Activated naive CD8-positive, alpha-beta T cell (primary cell): Measurements from ENCODE around the gene DRD3.

Experiments
- H3K27ac Mint-ChIP-seq: one replicate; pipeline ENCODE4 v1.8.0; 2021; ENCODE audit warnings: mixed read lengths
- H3K27me3 Mint-ChIP-seq: one replicate; pipeline ENCODE4 v1.8.0; 2021; ENCODE audit warnings: mixed read lengths
- H3K36me3 Mint-ChIP-seq: one replicate; pipeline ENCODE4 v1.8.0; 2021; ENCODE audit warnings: mixed read lengths
- H3K4me1 Mint-ChIP-seq: one replicate; pipeline ENCODE4 v1.8.0; 2021; ENCODE audit warnings: low read depth, mixed read lengths
- H3K4me3 Mint-ChIP-seq: one replicate; pipeline ENCODE4 v1.8.0; 2021; ENCODE audit warnings: mild to moderate bottlenecking, mixed read lengths
- H3K9me3 Mint-ChIP-seq: one replicate; pipeline ENCODE4 v1.8.0; 2021; ENCODE audit warnings: low read depth, mixed read lengths

DRD3 gene

DNA sequence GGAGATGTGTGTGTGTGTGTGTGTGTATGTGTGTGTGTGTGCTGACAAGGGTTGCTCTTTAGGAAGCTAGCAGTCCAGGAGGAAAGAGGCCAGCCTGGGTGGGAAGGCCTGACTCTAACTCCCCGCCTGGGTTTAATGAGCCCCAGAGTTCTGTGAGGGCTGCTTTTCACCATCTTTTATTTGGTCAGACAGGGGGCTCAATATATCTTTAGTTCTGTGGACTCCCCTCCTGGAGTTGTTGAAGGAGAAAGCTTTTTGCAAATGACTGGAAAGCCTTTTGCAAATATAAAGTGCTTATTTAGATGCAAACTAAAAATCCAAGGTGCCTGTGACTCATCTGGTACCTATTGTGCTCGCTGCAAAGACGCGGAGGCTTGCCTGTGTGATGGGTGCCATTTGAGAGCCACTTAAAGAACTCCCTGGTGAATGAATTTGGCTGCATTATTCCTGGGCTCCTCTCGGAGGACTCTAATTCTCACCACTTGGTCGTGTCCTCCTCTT, 24.5 kb downstream of the DRD3 start:
- H3K27ac Mint-ChIP-seq = peak overlapping the region; percentile 12
- no peak overlapping the region for H3K4me3 Mint-ChIP-seq
- no peaks in the 10 kb centered on the region for H3K36me3 Mint-ChIP-seq
- no peaks in the 10 kb centered on the region for H3K9me3 Mint-ChIP-seq
- no peaks in the 10 kb centered on the region for H3K27me3 Mint-ChIP-seq
- H3K4me1 Mint-ChIP-seq = peaks cover 9% of the 10 kb centered on the region

DNA sequence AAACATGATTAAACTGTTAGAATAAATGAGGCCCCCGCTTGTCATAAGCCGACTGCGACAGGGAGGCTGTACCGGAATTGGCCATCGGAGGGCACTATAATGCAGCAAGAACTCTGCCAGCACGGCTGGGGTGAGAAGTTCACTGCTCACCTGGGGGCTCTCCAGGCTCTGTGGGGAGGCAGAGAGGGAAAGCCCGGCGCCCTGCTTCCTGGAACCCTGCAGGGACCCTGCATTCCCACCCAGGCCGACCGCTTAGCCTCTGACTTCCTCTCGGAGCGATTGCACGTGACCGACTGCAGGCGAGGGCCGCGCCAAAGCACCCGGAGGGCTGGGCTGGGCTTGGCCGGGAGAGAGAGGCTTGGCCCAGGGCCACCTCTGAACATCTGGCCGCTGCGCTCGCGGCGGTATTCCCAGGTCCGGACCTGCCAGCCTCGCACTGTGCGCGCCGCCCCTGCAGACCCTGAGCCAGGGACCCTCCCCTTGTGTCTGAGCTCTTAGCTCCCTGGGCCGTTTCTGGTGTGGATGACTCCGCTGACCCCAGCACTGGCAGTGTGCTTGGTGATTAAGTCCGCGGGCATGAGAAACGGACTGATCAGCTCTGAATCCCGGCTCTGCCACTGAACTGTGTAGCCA, 26.2 kb downstream of the DRD3 start:
- Mint-ChIP-seq H3K36me3 (no peaks in the 10 kb centered on the region), H3K4me1 (peaks cover 9% of the 10 kb centered on the region), H3K4me3 (peak overlapping the region; percentile 51), H3K9me3 (no peaks in the 10 kb centered on the region), H3K27me3 (no peaks in the 10 kb centered on the region), H3K27ac (peak overlapping the region; percentile 37)

DNA sequence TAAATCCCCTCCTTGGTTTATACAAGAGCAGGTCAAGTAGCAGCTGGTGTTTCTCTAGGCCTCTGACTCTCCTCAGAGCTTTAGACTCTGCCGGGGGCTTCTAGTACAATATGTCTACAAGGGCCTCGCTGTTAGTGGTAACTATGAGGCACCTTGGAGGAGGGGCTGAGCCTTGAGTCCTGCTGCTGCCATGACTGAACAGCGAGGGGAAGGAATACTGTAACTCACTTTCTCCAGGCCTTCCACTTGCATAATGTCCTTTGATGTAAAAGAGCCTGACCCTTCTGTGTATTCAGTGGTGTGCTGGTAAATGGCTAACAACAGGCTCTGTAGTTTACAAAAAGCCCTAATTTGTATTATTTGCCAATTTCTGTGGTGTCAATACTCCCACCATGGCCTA, 27.8 kb downstream of the DRD3 start:
- no peaks in the 10 kb centered on the region for H3K27me3 Mint-ChIP-seq
- no peak overlapping the region for H3K4me3 Mint-ChIP-seq
- H3K9me3 Mint-ChIP-seq = no peaks in the 10 kb centered on the region
- H3K36me3 Mint-ChIP-seq = no peaks in the 10 kb centered on the region
- H3K27ac Mint-ChIP-seq = no peak overlapping the region
- peaks cover 9% of the 10 kb centered on the region for H3K4me1 Mint-ChIP-seq

- H3K36me3 Mint-ChIP-seq = no peaks in the 10 kb centered on the region
- H3K4me1 Mint-ChIP-seq = peaks cover 2% of the 10 kb centered on the region
- no peaks in the 10 kb centered on the region for H3K9me3 Mint-ChIP-seq
- H3K27ac Mint-ChIP-seq = no peak overlapping the region
- no peaks in the 10 kb centered on the region for H3K27me3 Mint-ChIP-seq
- no peak overlapping the region for H3K4me3 Mint-ChIP-seq
Observed at GRCh38 chr3:114147251-114147650, 31.6 kb downstream of the DRD3 start.

DNA sequence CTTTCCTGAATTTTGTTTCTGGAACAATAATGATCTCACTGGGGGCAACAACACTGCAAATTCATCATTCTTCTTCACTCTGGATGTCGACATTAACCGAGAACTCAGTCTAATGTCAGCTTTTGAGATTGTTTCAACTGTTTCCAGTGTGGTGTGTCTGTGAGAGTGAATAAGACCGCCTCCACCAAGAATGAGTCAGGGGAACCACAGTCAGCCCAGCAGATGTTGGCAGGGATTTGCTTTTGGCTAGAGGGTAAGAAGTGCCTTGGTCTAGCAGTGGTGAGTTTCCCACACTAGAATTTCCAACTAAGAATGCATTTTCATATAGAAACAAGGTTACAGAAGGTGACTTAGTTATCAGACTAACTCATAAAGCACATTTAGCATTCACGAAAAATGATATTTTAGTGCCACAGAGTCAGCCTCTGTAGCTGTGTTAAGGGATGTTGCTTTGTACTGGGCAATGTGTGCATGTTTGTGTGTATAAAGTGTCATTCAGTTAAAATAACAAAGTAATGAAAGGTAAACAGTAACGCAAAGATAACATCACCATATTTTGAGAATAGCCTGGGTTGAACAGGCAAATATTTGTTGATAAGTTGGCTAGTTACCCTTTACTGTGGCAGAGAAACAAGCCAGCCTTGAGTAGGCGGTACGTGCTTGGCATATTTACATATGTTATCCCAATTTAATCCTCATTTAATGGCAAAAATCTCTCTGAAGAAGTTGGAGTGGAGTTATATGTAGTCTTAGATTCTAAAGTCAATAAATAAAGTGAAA, 33.8 kb downstream of the DRD3 start:
- H3K9me3 Mint-ChIP-seq = no peaks in the 10 kb centered on the region
- no peaks in the 10 kb centered on the region for H3K36me3 Mint-ChIP-seq
- no peak overlapping the region for H3K4me3 Mint-ChIP-seq
- H3K27ac Mint-ChIP-seq = no peak overlapping the region
- H3K27me3 Mint-ChIP-seq = no peaks in the 10 kb centered on the region
- no peaks in the 10 kb centered on the region for H3K4me1 Mint-ChIP-seq

DNA sequence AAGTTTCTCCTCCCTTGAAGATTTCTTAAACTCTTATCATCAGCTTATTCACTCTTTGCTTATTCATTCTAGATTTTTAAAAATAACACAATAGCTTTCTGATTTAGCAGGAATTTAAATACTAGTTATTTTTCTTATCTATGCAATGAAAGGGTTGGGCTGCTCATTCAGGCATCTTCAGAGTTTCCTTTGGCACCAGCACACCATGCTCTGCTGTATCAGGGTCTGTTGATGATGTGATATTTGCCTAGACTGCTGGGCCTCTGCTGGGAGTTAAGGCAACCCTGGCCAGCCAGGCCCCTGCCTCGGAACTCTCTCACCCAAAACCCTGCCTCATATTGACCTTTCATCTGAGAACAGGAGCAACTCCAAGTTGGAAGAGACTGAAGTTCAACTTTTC, 35.0 kb downstream of the DRD3 start:
- Mint-ChIP-seq H3K4me3 (no peak overlapping the region), H3K9me3 (no peaks in the 10 kb centered on the region), H3K27ac (no peak overlapping the region), H3K36me3 (no peaks in the 10 kb centered on the region), H3K4me1 (no peaks in the 10 kb centered on the region), H3K27me3 (no peaks in the 10 kb centered on the region)

DNA sequence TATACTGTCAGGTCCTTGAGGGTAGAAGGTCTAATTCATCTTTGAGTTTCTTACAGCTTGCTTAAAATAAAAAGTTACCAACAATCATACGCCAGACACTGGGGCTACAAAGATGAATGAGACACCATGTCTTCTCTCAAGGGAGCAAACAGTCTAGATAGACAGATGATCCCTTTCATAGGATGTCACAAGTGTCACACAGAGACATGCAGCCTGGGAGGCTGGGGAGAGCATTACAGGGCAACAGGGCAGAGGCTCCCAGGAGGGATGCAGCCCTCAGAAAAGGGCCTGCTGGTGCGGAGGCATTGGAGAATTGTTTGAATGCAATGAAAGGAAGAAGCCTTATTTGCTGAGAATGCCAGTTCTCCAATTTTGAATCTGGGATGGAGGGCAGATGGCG, 39.0 kb downstream of the DRD3 start:
- no peak overlapping the region for H3K4me3 Mint-ChIP-seq
- H3K27me3 Mint-ChIP-seq = peaks cover 1% of the 10 kb centered on the region
- no peaks in the 10 kb centered on the region for H3K4me1 Mint-ChIP-seq
- no peak overlapping the region for H3K27ac Mint-ChIP-seq
- H3K36me3 Mint-ChIP-seq = no peaks in the 10 kb centered on the region
- no peaks in the 10 kb centered on the region for H3K9me3 Mint-ChIP-seq

DNA sequence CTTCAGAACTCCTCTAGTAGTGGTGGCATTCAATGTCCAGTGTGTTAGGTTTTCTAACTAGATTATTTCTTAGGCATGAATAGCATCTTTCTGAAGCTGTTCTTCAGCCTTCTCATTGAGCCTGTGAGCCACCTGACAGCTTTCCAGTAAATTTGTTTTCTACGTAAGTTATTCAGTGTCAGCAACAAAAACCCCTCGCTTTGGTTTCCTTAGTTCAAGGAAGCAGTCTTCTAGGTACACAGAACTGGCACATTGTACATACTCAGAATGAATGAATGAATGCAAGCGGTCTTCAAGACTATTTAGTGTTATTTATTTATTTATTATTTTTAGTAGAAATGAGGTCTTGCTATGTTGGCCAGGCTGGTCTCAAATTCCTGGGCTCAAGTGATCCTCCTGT, 44.9 kb downstream of the DRD3 start:
- Mint-ChIP-seq H3K4me3 (no peak overlapping the region), H3K4me1 (no peaks in the 10 kb centered on the region), H3K27ac (no peak overlapping the region), H3K36me3 (no peaks in the 10 kb centered on the region), H3K27me3 (peaks cover 1% of the 10 kb centered on the region), H3K9me3 (no peaks in the 10 kb centered on the region)

- Mint-ChIP-seq H3K4me1 (no peaks in the 10 kb centered on the region), H3K27ac (no peak overlapping the region), H3K36me3 (no peaks in the 10 kb centered on the region), H3K4me3 (no peak overlapping the region), H3K27me3 (no peaks in the 10 kb centered on the region), H3K9me3 (no peaks in the 10 kb centered on the region)
Observed at GRCh38 chr3:114132500-114132899, 46.4 kb downstream of the DRD3 start.

DNA sequence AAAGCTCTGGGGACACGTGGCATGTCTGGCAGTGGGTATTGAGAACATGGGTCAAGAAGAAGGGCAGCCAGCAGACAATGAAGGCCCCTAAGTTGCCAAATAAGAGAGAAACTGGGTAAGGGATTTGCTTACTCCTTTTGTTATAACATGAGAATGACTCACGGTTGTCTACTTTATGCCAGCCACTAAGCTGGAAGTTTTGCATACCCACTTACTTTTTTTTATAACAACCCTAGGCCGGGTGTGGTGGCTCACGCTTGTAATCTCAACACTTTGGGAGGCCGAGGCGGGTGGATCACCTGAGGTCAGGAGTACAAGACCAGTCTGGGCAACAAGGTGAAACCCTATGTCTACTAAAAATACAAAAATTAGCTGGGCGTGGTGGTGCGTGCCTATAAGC, 50.0 kb downstream of the DRD3 start:
- Mint-ChIP-seq H3K4me1 (no peaks in the 10 kb centered on the region), H3K4me3 (no peak overlapping the region), H3K9me3 (no peaks in the 10 kb centered on the region), H3K27ac (no peak overlapping the region), H3K27me3 (no peaks in the 10 kb centered on the region), H3K36me3 (no peaks in the 10 kb centered on the region)

GRCh38 chr3:114128231-114128630, 50.6 kb downstream of the DRD3 start:
- no peaks in the 10 kb centered on the region for H3K36me3 Mint-ChIP-seq
- no peaks in the 10 kb centered on the region for H3K9me3 Mint-ChIP-seq
- H3K27ac Mint-ChIP-seq = no peak overlapping the region
- no peaks in the 10 kb centered on the region for H3K4me1 Mint-ChIP-seq
- H3K4me3 Mint-ChIP-seq = no peak overlapping the region
- H3K27me3 Mint-ChIP-seq = no peaks in the 10 kb centered on the region

DNA sequence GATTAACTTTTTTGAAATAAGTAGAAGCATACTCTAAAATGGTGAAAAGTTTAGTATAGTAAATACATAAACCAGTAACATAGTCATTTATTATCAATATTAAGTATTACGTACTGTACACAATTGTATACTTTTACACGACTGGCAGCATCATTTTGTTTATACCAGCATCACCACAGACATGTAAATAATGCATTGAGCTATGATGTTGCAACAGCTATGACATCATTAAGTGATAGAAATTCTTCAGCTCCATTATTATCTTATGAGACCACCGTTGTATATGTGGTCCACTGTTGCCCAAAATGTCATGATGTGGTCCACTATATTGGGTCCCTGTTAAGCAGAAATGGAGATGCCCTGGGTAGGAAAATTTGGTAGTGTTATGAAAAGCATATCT, 51.3 kb downstream of the DRD3 start:
- Mint-ChIP-seq H3K27me3 (no peaks in the 10 kb centered on the region), H3K4me1 (no peaks in the 10 kb centered on the region), H3K4me3 (no peak overlapping the region), H3K27ac (no peak overlapping the region), H3K36me3 (no peaks in the 10 kb centered on the region), H3K9me3 (no peaks in the 10 kb centered on the region)

- Mint-ChIP-seq H3K27ac (no peak overlapping the region), H3K27me3 (no peaks in the 10 kb centered on the region), H3K9me3 (no peaks in the 10 kb centered on the region), H3K4me1 (no peaks in the 10 kb centered on the region), H3K4me3 (no peak overlapping the region), H3K36me3 (no peaks in the 10 kb centered on the region)
Observed at GRCh38 chr3:114126461-114126860, 52.4 kb downstream of the DRD3 start.

- H3K4me3 Mint-ChIP-seq = no peak overlapping the region
- no peaks in the 10 kb centered on the region for H3K9me3 Mint-ChIP-seq
- H3K27me3 Mint-ChIP-seq = no peaks in the 10 kb centered on the region
- H3K36me3 Mint-ChIP-seq = no peaks in the 10 kb centered on the region
- no peaks in the 10 kb centered on the region for H3K4me1 Mint-ChIP-seq
- no peak overlapping the region for H3K27ac Mint-ChIP-seq
Observed at GRCh38 chr3:114122027-114122709, 56.7 kb downstream of the DRD3 start.

GRCh38 chr3:114120211-114120610, 58.6 kb downstream of the DRD3 start:
- Mint-ChIP-seq H3K27me3 (no peaks in the 10 kb centered on the region), H3K36me3 (no peaks in the 10 kb centered on the region), H3K27ac (no peak overlapping the region), H3K9me3 (no peaks in the 10 kb centered on the region), H3K4me3 (no peak overlapping the region), H3K4me1 (no peaks in the 10 kb centered on the region)
